Neural progenitor cell (in vitro differentiated cells): ENCODE results near the gene GFAP. TPM values are rescaled to one million over a fixed set of nuclear protein-coding genes. Genes with fewer than 3 reads are reported as not detected.

Experiments used
- DNase-seq: peaks from one replicate; pipeline ENCODE4 v3.0.0-alpha.2; 2016; ENCODE audit warnings: low spot score
- H2AFZ ChIP-seq: fragments of 200-600 bp; sonication (generic); replicated peaks from 2 replicates; pipeline ENCODE4 v1.6.1; 2016; ENCODE audit warnings: antibody characterized with exemption
- H3F3A ChIP-seq: fragments of 200-600 bp; sonication (generic); 2 replicates; pipeline ENCODE4 v1.6.1; 2016; ENCODE audit warnings: antibody characterized with exemption, low read depth
- H3K27ac ChIP-seq: fragments of 200-600 bp; sonication (generic); 2 replicates; pipeline ENCODE4 v1.5.1; 2016; ENCODE audit warnings: mild to moderate bottlenecking
- H3K27me3 ChIP-seq: fragments of 200-600 bp; sonication (generic); 2 replicates; pipeline ENCODE4 v1.6.1; 2016; ENCODE audit warnings: mild to moderate bottlenecking, moderate library complexity
- H3K36me3 ChIP-seq: fragments of 200-600 bp; sonication (generic); 2 replicates; pipeline ENCODE4 v1.5.1; 2016
- H3K4me1 ChIP-seq: fragments of 200-600 bp; sonication (generic); 2 replicates; pipeline ENCODE4 v1.6.1; 2016; ENCODE audit warnings: mixed run types
- H3K4me2 ChIP-seq: fragments of 200-600 bp; sonication (generic); 2 replicates; pipeline ENCODE4 v1.6.1; 2016
- H3K4me3 ChIP-seq: fragments of 200-600 bp; sonication (generic); 2 replicates; pipeline ENCODE4 v1.5.1; 2016
- H3K79me2 ChIP-seq: fragments of 200-600 bp; sonication (generic); 2 replicates; pipeline ENCODE4 v1.6.1; 2016; ENCODE audit warnings: low read depth
- H3K9ac ChIP-seq: fragments of 200-600 bp; sonication (generic); 2 replicates; pipeline ENCODE4 v1.6.1; 2016
- H3K9me3 ChIP-seq: fragments of 200-600 bp; sonication (generic); 2 replicates; pipeline ENCODE4 v1.5.1; 2016; ENCODE audit warnings: low read depth
- H4K20me1 ChIP-seq: fragments of 200-600 bp; sonication (generic); 2 replicates; pipeline ENCODE4 v1.6.1; 2016; ENCODE audit warnings: low read depth
- H3K27ac Mint-ChIP-seq: 3 replicates; pipeline ENCODE4 v1.8.0; 2021; ENCODE audit warnings: mixed read lengths
- H3K27me3 Mint-ChIP-seq: 2 replicates; pipeline ENCODE4 v1.8.0; 2022; ENCODE audit warnings: low read depth, mild to moderate bottlenecking, inconsistent platforms, moderate library complexity, mixed read lengths; ENCODE audit not compliant: insufficient read depth
- H3K36me3 Mint-ChIP-seq: 3 replicates; pipeline ENCODE4 v1.8.0; 2021; ENCODE audit warnings: mixed read lengths
- H3K4me1 Mint-ChIP-seq: 3 replicates; pipeline ENCODE4 v1.8.0; 2021; ENCODE audit warnings: mixed read lengths
- H3K4me3 Mint-ChIP-seq: 3 replicates; pipeline ENCODE4 v1.8.0; 2021; ENCODE audit warnings: mild to moderate bottlenecking, moderate library complexity, mixed read lengths
- H3K9me3 Mint-ChIP-seq: 3 replicates; pipeline ENCODE4 v1.8.0; 2020; ENCODE audit warnings: mixed read lengths
- CTCF ChIP-seq: fragments of 200-600 bp; sonication (generic); IDR thresholded peaks from 2 replicates; pipeline ENCODE4 v1.5.1; 2017; ENCODE audit warnings: antibody characterized with exemption, mild to moderate bottlenecking
- EZH2 ChIP-seq: fragments of 200-600 bp; sonication (generic); IDR thresholded peaks from 2 replicates; pipeline ENCODE4 v1.6.1; 2017; ENCODE audit warnings: antibody characterized with exemption, mild to moderate bottlenecking, moderate library complexity
- EZH2phosphoT487 ChIP-seq: fragments of 200-600 bp; sonication (generic); IDR thresholded peaks from 2 replicates; pipeline ENCODE4 v1.6.1; 2017; ENCODE audit warnings: antibody characterized with exemption
- total RNA-seq: library from RNA; depleted of rRNA; stranded (reverse); fragments of >200 nt; gene quantifications from 2 replicates; pipeline ENCODE4 v1.2.3, GENCODE V29; 2015; ENCODE audit warnings: low replicate concordance

The GFAP gene
- total RNA-seq, 1 donor from 2014 or later = 0.45 TPM

DNA sequence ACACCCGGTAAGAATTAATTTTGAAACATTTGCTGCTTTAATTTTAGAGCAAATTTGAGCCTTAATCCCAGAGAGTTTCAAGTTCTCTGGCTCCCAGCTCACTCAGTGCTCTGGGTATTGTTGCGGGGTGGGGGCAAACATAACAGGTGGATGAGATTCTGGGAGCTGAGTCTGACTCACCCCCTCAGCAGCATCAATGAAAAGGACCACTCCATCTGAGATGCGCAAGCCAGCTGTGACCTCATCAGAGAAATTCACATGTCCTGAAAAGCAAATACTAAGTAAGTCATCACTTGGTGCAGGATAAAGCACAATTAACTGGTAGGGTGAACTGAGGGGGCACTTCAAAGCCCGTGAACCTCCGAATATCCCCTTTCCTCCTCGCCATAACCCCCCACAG lies 35.9 kb downstream of the GFAP start:
- no peaks in the 10 kb centered on the region for H3K4me1 ChIP-seq
- H3K9ac ChIP-seq = no peak overlapping the region
- no peaks in the 10 kb centered on the region for H4K20me1 ChIP-seq
- Mint-ChIP-seq H3K9me3 (no peaks in the 10 kb centered on the region), H3K36me3 (peaks cover 23% of the 10 kb centered on the region), H3K27ac (no peak overlapping the region), H3K27me3 (peaks cover 4% of the 10 kb centered on the region), H3K4me1 (no peaks in the 10 kb centered on the region), H3K4me3 (no peak overlapping the region)
- H3K27ac ChIP-seq = no peak overlapping the region
- DNase-seq = no peak
- H3K9me3 ChIP-seq = no peaks in the 10 kb centered on the region
- peaks cover 7% of the 10 kb centered on the region for H3F3A ChIP-seq
- H3K4me3 ChIP-seq = no peak overlapping the region
- no peaks in the 10 kb centered on the region for H3K79me2 ChIP-seq
- TF ChIP-seq EZH2phosphoT487 (no peak), CTCF (no peak), EZH2 (no peak)
- no peaks in the 10 kb centered on the region for H3K27me3 ChIP-seq
- peaks cover 6% of the 10 kb centered on the region for H3K36me3 ChIP-seq
- no peak overlapping the region for H2AFZ ChIP-seq
- H3K4me2 ChIP-seq = no peak overlapping the region

- Histone ChIP-seq H3K27ac (no peak overlapping the region), H3K4me1 (no peaks in the 10 kb centered on the region), H3K79me2 (no peaks in the 10 kb centered on the region), H3F3A (peaks cover 7% of the 10 kb centered on the region), H3K9me3 (no peaks in the 10 kb centered on the region), H3K36me3 (peaks cover 6% of the 10 kb centered on the region), H3K4me2 (no peak overlapping the region), H3K9ac (no peak overlapping the region), H3K27me3 (no peaks in the 10 kb centered on the region), H3K4me3 (no peak overlapping the region), H2AFZ (no peak overlapping the region), H4K20me1 (no peaks in the 10 kb centered on the region)
- peaks cover 4% of the 10 kb centered on the region for H3K27me3 Mint-ChIP-seq
- TF ChIP-seq CTCF (peak; percentile 73), EZH2phosphoT487 (no peak)
- H3K27ac Mint-ChIP-seq = no peak overlapping the region
- no peaks in the 10 kb centered on the region for H3K4me1 Mint-ChIP-seq
- peaks cover 25% of the 10 kb centered on the region for H3K36me3 Mint-ChIP-seq
- H3K4me3 Mint-ChIP-seq = no peak overlapping the region
- DNase-seq = peak; percentile 52
- H3K9me3 Mint-ChIP-seq = no peaks in the 10 kb centered on the region
Measured at GRCh38 chr17:44878627-44879221, 36.6 kb downstream of the GFAP start.

DNA sequence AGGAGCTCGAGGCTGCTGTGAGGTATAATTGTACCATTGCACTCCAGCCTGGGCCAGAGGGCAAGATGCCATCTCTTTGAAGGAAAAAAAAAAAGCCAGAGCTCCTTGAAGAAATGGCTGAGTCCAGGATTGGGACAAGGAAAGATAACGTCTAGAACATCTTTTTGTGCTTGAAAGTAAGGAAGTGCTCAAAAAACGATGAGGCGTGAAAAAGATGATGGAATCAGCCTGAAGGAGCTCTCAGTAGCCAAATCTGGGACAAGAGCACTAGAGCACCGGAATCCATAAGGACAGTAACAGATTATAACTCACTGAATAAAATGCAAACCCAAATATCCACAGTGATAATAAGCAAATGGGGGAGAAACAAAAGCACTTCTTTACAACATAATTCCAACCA lies 38.2 kb downstream of the GFAP start:
- no peak for TF ChIP-seq CTCF
- TF ChIP-seq EZH2 = no peak
- no peak for TF ChIP-seq EZH2phosphoT487
- Histone ChIP-seq H3K4me2 (no peak overlapping the region), H3K9me3 (no peaks in the 10 kb centered on the region), H3K4me1 (no peaks in the 10 kb centered on the region), H3K36me3 (peaks cover 6% of the 10 kb centered on the region), H3K9ac (no peak overlapping the region), H4K20me1 (no peaks in the 10 kb centered on the region), H3K27ac (no peak overlapping the region), H3K27me3 (no peaks in the 10 kb centered on the region), H3K4me3 (no peak overlapping the region), H3K79me2 (no peaks in the 10 kb centered on the region), H3F3A (peaks cover 7% of the 10 kb centered on the region), H2AFZ (no peak overlapping the region)
- Mint-ChIP-seq H3K27me3 (peaks cover 4% of the 10 kb centered on the region), H3K36me3 (peaks cover 17% of the 10 kb centered on the region), H3K27ac (no peak overlapping the region), H3K9me3 (no peaks in the 10 kb centered on the region), H3K4me1 (no peaks in the 10 kb centered on the region), H3K4me3 (no peak overlapping the region)
- DNase-seq = no peak
